NAMALWA (cell line): ENCODE measurements around the gene LRP5.
"Not testable (repeated sequence)": the region's sequence is repeated elsewhere in the genome, so short reads cannot be mapped to it uniquely, and the experiment has no call there.

ENCODE experiments used
- DNase-seq: peaks from one replicate; pipeline ENCODE4 v3.0.0-alpha.2; 2015; ENCODE audit warnings: low spot score

The LRP5 gene

DNA sequence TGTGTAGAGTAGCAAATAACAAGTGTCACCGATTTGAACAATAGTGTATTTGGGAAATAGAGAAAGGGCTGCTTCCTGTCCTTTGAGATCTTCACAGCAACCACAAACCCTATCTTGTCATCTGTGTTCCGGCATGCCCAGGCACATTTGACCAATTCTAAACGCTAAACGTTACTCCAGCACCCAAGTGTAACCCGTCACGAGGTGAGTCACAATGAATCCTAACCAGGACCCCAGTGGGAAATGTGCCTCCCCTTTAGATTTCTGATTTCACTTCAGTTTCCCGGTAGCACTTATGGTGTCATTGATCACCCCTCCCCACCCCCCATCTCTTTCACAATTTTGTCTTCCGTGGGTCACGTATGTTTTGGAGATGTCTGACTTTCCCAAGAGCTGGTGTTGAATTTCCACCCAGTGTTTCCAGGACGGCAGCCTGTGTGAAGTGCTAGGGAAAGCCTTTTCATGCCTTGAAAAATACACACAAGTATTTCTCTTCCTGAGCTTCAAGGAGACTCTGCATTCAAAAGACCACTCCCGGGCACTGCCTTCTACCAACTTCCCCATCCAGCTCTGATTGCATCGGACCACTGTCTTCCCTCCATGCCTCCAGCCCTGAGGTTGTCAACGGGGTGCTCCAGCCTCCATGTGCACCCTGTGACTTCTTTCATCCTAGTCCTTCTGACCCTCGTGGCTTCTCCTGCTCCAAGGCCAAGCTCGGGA lies 30.1 kb upstream of the LRP5 start:
- DNase-seq, result peak; percentile 22

- no peak for DNase-seq
Observed at GRCh38 chr11:68282861-68283230, 29.5 kb upstream of the LRP5 start.

GRCh38 chr11:68284588-68284987 lies 27.8 kb upstream of the LRP5 start:
- not testable (repeated sequence) for DNase-seq

DNA sequence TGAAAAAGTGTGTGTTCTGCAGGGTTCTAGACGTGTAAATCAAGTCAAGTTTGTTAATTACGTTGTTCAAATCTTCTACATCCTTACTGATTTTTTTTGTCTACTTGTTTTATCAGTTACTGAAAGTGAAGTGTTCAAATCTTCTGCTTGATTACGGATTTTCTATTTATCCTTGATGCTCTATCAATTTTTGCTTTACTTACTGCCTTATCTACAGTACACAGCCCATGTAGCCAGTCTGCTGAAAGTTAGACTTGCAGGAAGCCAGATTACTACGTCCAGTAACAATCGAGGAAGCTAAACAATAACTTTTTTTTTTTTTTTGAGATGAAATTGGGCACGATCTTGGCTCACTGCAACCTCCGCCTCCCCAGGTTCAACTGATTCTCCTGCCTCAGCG lies 25.0 kb upstream of the LRP5 start:
- no peak for DNase-seq

- DNase-seq, result no peak
Observed at GRCh38 chr11:68289456-68289855, 22.9 kb upstream of the LRP5 start.

DNA sequence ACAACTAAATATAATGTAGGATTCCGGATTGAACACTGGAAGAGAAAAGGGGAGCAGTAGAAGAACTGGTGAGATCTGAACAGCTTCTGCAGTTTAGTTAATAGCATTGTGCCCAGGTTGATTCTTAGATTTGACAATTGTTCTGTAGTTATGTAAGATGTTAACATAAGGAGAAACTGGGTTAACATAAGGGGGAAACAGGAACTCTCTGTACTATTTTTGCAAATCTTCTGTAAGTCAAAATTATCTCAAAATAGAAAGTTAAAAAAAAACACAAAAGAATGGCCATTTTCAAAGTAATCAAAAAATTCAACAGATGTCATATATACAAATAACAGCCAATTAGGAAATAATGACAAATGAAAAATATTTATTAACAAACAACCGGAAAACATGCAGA lies 18.7 kb upstream of the LRP5 start:
- no peak for DNase-seq

DNA sequence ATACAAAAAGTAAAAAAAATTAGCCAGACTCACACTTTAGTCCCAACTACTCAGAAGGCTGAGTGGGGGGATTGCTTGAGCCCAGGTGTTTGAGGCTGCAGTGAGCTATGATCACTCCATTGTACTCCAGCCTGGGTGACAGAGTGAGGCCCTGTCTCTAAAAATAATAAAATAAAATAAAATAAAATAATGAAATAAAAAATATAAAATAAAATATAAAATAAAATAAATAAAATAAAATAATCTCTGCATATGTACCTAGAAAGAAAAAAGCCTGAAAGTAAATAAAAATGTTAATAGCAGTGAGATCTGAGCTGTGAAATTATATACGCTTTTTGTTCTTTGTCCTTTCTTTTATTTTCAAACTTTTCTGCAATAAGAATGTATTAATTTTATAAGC lies 17.1 kb upstream of the LRP5 start:
- no peak for DNase-seq

DNA sequence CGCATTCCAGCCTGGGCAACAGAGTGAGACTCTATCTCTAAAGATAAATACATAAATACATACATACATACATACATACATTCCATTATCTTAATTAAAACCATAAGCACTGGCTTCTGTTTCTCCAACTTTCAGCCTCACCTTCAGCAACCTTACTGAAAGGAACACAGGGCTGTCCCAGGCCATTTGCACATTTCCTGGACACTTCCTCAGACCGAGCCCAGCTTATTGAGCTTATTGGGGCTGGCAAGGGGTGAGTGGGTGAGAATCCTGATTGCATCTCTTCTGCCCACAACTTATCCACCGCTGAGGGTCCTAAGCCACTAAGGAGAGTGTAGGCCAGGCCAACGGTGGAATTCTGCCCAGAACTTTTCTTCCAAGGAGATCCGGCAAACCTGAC lies 16.5 kb upstream of the LRP5 start:
- DNase-seq, result no peak

- no peak for DNase-seq
Observed at GRCh38 chr11:68296344-68297051, 15.9 kb upstream of the LRP5 start.

- DNase-seq, result no peak
Observed at GRCh38 chr11:68297052-68297378, 15.4 kb upstream of the LRP5 start.

DNA sequence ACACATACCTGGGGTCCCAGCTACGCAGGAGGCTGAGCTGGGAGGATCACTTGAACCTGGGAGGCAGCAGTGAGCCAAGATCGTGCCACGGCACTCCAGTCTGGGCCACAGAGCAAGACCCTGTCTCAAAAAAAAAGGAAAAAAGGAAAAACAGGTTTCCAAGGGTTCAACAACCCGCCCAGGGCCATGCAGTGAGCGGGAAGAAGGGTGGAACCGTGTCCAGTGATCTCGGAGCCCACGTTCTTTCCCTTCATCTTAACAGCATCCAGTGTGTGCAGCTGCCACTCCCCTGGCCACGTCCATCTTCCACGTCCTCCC lies 14.9 kb upstream of the LRP5 start:
- no peak for DNase-seq

DNA sequence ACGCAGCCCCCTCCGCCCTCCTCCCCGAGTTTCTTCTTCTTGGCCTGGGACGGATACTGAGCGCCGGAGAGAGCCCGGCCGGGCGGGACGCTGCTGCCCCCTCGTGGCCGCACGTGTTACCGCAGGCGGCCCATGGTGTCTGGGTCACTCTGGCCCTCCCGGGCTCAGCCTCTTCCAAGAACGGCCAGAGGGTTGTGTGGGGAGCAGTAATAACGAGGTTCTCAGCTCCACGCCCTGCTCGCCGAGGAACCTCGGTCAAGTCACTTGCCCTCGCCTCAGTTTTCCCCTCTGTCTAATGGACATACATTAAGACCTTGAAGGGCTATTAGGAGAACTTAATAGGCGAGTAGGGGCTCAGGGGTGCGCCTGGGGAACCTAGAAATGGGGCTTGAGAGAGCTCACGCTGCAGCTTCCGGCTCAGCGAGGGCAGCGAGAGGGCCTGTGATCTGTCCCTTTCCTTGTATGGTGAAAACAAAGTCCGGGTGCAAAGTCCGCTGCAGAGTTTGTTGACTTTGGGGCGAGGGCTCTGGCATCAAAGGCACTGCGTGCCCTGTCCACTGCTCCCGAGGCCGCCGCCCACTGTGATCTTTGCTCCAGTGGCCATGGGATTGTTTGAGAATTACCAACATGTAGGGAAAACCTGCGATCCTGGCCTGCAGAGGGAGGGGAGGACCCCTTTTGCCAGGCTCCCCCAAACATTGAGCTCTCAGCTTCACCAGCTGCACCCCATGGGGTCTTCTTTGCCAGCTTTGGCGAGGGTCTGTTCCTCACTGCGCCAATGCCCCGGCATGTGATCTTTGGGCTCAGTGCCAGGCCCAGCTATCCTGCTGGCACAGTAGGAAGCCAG lies 14.4 kb upstream of the LRP5 start:
- DNase-seq, result peak; percentile 78

DNA sequence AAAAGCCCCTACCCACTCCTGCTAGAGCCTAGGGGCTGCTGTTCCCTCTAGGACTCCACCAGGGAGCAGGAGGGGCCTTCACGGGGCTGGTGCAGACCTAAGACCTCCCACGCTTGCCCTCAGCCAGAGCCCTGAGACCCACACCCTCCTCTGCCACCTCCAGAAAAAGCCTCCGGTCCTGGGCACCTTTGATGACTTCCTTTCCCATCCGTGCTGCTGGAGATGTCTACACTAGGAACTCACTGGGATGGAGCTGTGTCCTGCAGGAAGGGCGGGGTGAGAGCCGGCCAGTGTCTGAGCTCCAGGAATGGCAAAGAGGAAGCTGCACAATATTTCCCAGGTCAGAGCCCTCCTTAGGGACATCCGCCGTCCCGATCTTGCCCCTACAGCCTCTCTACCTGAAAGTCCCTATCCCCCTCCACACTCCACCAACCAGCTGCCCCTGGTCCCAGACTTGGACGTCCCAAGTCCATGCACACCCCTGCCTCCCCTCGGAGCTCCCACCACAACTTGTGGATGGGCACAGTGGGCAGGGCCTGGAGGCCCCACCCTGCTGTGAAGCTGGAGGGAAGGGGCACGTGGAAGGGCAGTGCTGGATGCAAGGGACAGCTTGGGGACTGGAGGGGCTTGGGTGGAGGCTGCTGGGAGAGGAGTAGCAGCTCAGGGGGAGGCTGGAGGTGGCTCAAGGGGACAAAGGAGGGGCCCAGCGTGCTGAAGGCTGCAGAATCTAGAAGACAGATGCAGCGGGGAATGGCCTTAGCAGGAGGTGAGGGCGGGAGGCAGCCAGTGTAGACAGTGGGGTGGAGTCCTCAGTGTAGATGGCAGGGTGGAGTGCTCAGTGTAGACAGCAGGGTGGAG lies 13.5 kb upstream of the LRP5 start:
- DNase-seq, result no peak

DNA sequence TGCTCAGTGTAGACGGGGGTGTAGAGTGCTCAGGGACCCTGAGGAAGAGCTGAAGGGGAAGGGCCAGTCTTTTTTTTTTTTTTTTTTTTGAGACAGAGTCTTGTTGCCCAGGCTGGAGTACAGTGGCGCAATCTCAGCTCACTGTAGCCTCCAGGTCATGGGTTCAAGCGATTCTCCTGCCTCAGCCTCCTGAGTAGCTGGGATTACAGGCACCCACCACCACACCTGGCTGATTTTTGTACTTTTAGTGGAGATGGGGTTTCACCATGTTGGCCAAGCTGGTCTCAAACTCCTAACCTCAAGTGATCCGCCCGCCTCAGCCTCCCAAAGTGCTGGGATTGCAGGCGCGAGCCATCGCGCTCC lies 12.9 kb upstream of the LRP5 start:
- DNase-seq, result not testable (repeated sequence)

DNA sequence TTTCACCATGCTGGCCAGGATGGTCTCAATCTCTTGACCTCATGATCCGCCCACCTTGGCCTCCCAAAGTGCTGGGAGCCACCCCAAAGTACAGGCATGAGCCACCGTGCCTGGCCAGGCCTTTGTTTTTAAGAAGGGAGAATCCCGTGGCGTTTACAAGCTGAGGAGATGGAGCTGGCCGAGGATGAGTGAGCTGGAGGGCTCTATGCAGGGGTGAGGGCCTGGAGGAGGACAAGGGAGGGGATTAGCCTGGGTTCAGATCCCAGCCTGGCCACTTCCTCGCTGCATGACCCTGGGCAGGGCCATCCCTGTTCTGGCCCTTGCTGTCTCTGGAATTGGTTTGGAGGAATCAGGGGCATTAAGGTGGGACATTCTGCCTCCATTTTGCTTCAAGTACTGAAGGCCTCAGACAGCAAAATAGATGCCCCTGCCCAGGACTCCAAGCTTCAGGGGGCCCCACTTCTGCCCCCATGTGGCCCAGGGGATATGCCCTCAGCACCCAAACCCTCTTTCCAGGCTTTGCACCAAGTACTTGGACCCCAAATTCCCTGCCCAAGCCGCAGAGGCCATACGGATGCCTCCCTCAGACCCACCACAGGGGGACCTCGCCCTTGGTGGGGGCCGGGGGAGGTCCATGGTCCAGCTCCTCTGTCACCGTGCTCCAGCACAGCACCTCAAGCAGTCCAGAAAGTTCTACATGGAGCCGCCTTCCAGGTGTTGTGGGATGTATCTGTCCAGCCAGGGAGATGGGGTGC lies 12.1 kb upstream of the LRP5 start:
- no peak for DNase-seq

GRCh38 chr11:68302256-68302655 lies 10.1 kb upstream of the LRP5 start:
- DNase-seq, result no peak

GRCh38 chr11:68302670-68303069 lies 9.7 kb upstream of the LRP5 start:
- no peak for DNase-seq

DNA sequence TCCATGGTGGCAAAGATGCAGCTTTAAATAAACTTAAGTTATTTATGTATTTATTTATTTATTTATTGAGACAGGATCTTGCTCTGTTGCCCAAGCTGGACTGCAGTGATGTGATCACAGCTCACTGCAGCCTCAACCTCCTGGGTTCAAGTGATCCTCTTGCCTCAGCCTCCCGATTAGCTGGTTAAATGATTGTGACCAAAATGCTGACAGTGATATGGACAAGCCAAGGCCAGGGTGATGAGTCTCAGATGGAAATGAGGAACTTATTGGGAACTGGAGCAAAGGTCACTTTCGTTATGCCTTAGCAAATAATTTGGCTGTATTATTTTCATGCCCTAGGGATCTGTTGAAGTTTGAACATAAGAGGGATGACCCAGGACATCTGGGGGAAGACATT lies 9.3 kb upstream of the LRP5 start:
- no peak for DNase-seq

- DNase-seq, result no peak
Observed at GRCh38 chr11:68303982-68304780, 8.2 kb upstream of the LRP5 start.

DNA sequence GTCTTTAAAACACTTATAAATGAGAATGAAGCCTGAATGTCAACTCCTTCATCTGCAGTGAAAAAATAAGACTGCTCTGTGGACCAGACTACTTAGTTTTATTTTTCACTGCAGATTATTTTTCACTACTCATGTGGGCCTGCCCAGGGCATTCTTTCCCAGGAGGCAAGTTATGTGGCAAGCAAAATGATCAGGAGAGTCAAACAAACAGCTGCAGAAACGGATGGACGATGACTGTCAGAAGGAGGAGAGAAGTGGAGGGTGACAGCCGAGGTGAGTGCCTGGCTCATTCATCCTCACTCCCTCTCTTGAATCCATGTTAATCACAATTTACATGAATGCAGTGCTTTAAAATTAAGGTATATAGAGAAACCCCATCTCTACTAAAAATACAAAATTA lies 5.8 kb upstream of the LRP5 start:
- no peak for DNase-seq

GRCh38 chr11:68308068-68308467 lies 4.3 kb upstream of the LRP5 start:
- no peak for DNase-seq
